Right lung (tissue), 10 donors: ENCODE measurements around the gene C19orf33. TPM values are rescaled to one million over a fixed set of nuclear protein-coding genes. Genes with fewer than 3 reads are reported as not detected.
"Not testable (repeated sequence)": the region's sequence is repeated elsewhere in the genome, so short reads cannot be mapped to it uniquely, and the experiment has no call there.

Source experiments
- DNase-seq, 2 donors: peaks; one replicate each; pipeline ENCODE4 v3.0.0-alpha.2; 2013
- long read RNA-seq, 8 donors: transcript quantifications; one replicate each; lab custom pipeline, GENCODE V29; 2026
- polyA plus RNA-seq, 5 donors: library from polyadenylated mRNA; unstranded; fragments of 120-200 nt; gene quantifications; one replicate each; pipeline versions ENCODE4 v1.2.1 to v1.2.3, GENCODE V29; 2013; ENCODE audit warnings: inconsistent platforms in 1 of 5, low replicate concordance in 1 of 5; ENCODE audit not compliant: insufficient read length in 5 of 5, insufficient read depth in 1 of 5

The C19orf33 gene
- polyA plus RNA-seq: 10 to 100 TPM; 13.1 to 39.2 (median 18.5) TPM
- long read RNA-seq, donor 1, transcript C19orf33-201 (4 exons, 467 nt): major isoform, 38 of 60 reads
- long read RNA-seq, donor 1, transcript C19orf33-203 (3 exons, 462 nt): minor isoform, 8 of 60 reads
- long read RNA-seq, donor 1, transcript C19orf33-202 (4 exons, 520 nt): minor isoform, 13 of 60 reads
- long read RNA-seq, donor 1, partial matches to known transcripts: 0 of 60 reads
- long read RNA-seq, donor 1, other reads (novel, unspliced or antisense): 0 of 60 reads
- long read RNA-seq, donor 2, transcript C19orf33-201 (4 exons, 467 nt): major isoform, 7 of 11 reads
- long read RNA-seq, donor 2, partial matches to known transcripts: 0 of 11 reads
- long read RNA-seq, donor 2, other reads (novel, unspliced or antisense): 0 of 11 reads
- long read RNA-seq, donor 3, transcript C19orf33-202 (4 exons, 520 nt): minor isoform, 8 of 44 reads
- long read RNA-seq, donor 3, transcript C19orf33-201 (4 exons, 467 nt): major isoform, 26 of 44 reads
- long read RNA-seq, donor 3, transcript C19orf33-203 (3 exons, 462 nt): minor isoform, 6 of 44 reads
- long read RNA-seq, donor 3, partial matches to known transcripts: 0 of 44 reads
- long read RNA-seq, donor 3, other reads (novel, unspliced or antisense): 0 of 44 reads
- long read RNA-seq, donor 4, transcript C19orf33-201 (4 exons, 467 nt): major isoform, 18 of 22 reads
- long read RNA-seq, donor 4, partial matches to known transcripts: 0 of 22 reads
- long read RNA-seq, donor 4, other reads (novel, unspliced or antisense): 0 of 22 reads
- long read RNA-seq, donor 5, transcript C19orf33-201 (4 exons, 467 nt): major isoform, 38 of 44 reads
- long read RNA-seq, donor 5, transcript C19orf33-202 (4 exons, 520 nt): minor isoform, 5 of 44 reads
- long read RNA-seq, donor 5, partial matches to known transcripts: 0 of 44 reads
- long read RNA-seq, donor 5, other reads (novel, unspliced or antisense): 0 of 44 reads
- long read RNA-seq, donor 6, transcript C19orf33-201 (4 exons, 467 nt): major isoform, 41 of 68 reads
- long read RNA-seq, donor 6, transcript C19orf33-202 (4 exons, 520 nt): minor isoform, 23 of 68 reads
- long read RNA-seq, donor 6, partial matches to known transcripts: 0 of 68 reads
- long read RNA-seq, donor 6, other reads (novel, unspliced or antisense): 0 of 68 reads
- long read RNA-seq, donor 7, transcript C19orf33-201 (4 exons, 467 nt): major isoform, 15 of 21 reads
- long read RNA-seq, donor 7, partial matches to known transcripts: 0 of 21 reads
- long read RNA-seq, donor 7, other reads (novel, unspliced or antisense): 0 of 21 reads
- long read RNA-seq, donor 8, partial matches to known transcripts: 0 of 1 reads
- long read RNA-seq, donor 8, other reads (novel, unspliced or antisense): 0 of 1 reads

GRCh38 chr19:38303517-38304351 lies at the start of gene C19orf33:
Gene C19orf33, plus strand, starts transcription at chr19:38304251. Its CDS starts 11 bp downstream, at chr19:38304262.
- DNase-seq: no peak

- DNase-seq: no peak
These were observed 48.6 kb upstream of the C19orf33 start for GRCh38 chr19:38255383-38256014.

GRCh38 chr19:38261942-38262341 lies 42.1 kb upstream of the C19orf33 start:
- DNase-seq: not testable (repeated sequence)

- no peak for DNase-seq
These were observed 41.3 kb upstream of the C19orf33 start for GRCh38 chr19:38262585-38263268.

- DNase-seq: peak in 1 of 2 donors; percentile 76
These were observed 40.2 kb upstream of the C19orf33 start for GRCh38 chr19:38263689-38264485.

- DNase-seq: peak in 1 of 2 donors; percentile 69
These were observed 39.4 kb upstream of the C19orf33 start, which contains the start of gene SPINT2 for GRCh38 chr19:38264486-38265212. Gene SPINT2, plus strand, starts transcription at chr19:38264573. Its CDS starts 320 bp downstream, at chr19:38264893.

- DNase-seq: no peak
These were observed 38.7 kb upstream of the C19orf33 start for GRCh38 chr19:38265213-38265861.

GRCh38 chr19:38265921-38266429 lies 38.1 kb upstream of the C19orf33 start:
- no peak for DNase-seq

- DNase-seq: no peak
These were observed 37.0 kb upstream of the C19orf33 start for GRCh38 chr19:38266981-38267597.

- DNase-seq: no peak
These were observed 36.1 kb upstream of the C19orf33 start for GRCh38 chr19:38267761-38268483.

- no peak for DNase-seq
These were observed 35.5 kb upstream of the C19orf33 start for GRCh38 chr19:38268539-38268938.

- DNase-seq: no peak
These were observed 33.4 kb upstream of the C19orf33 start for GRCh38 chr19:38270587-38271167.

- no peak for DNase-seq
These were observed 30.6 kb upstream of the C19orf33 start for GRCh38 chr19:38273499-38273898.

- DNase-seq: no peak
These were observed 29.3 kb upstream of the C19orf33 start for GRCh38 chr19:38274739-38275138.

- no peak for DNase-seq
These were observed 27.0 kb upstream of the C19orf33 start for GRCh38 chr19:38276942-38277517.
